Suppressor macrophage treated with lipopolysaccharide for 1 hour (primary cell): ENCODE results near the gene MR1.

Experiments used
- DNase-seq, 3 donors: peaks; one replicate each; pipeline ENCODE4 v3.0.0-alpha.2; 2020 to 2022

MR1 gene

DNA sequence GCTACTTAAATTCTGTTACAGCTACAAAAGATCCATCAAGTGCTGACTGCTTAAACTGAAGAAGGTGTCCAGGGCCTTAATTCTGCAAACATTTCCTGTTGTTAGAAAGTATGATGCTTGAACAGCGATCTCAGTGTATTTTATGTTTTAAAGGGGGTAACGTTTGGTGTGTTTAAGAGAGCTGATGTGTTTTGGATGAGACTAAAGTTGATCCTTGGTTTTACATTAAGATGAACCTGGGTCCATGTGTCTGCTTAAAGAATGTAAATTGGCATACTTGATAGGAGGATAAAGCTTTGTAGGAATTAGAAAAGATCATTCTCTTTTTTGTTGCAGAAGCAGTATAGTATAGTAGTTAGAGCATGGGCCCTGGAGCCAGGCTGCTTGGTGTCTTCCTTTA, 58.3 kb downstream of the MR1 start:
- no peak for DNase-seq

- DNase-seq, result no peak
These were observed 59.2 kb downstream of the MR1 start for GRCh38 chr1:181092883-181093458.

DNA sequence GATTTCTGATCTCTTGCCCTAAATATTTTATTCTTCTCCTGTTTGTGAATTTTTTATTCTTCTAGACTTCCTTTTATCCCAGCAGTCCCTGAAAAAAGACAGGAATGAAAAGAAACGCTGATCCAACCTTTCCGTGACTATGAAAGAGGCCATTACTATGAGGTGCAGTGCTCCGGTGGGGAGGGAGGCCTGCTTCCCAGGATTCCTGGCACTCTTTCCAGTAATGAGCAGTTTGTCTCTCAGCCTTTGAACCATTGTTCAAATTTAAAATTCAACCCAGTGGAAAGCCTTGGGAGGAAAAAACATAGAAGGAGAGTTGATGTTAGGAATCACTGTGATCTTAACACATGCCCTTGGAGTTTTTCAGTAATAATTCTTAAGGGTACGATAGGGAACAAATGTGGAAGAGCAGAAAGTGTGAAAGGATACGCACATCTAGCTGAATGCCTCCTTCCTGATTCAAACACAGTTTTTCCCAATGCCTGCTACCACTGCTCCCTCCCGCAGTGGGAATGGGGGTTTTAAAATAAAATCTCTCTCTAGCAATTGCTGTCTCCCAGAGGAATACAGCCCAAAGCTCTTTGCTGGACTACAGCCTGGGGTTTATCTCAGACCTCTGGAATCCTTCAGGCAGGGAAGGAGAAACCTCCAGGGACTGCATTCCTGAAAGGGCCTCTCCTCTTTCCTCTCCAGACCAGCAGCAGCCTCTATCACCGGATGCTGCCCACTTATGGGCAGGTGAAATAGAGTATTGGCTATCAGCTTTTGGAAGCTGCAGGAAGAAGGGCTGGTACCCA, 60.8 kb downstream of the MR1 start:
- no peak for DNase-seq

DNA sequence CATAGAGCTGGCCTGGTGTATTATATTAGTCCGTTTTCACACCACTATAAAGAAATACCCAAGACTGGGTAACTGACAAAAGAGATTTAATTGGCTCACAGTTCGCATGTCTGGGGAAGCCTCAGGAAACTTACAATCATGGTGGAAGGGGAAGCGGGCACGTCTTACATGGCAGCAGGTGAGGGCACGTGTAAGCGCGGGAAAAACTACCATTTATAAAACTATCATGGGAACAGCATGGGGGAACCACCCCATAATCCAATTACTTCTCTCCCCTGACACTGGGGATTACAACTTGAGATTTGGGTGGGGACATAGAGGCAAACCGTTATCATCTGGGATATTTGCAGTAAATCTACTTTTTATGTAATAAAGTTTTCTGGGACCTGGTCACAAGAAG, 61.5 kb downstream of the MR1 start:
- no peak for DNase-seq

DNA sequence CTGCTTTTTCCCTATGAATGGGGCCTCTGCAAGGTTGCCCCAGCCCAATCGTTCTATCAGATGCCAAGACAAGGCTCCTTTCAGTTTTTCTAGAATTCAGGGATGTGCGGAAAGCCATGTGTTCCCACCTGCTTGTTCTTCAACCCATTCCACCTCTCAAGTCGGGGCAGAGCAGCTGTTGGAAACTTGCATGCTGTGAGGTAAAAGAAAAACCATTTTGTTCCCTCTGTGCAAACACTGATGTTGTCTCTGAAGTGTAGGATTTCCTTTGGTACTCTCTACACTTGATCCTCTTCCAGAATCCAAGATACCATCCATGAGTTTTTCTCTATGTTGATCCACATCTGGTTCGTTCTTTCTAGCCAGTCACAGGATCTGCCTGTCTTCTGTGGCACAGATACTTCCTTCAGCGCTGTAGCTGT, 62.0 kb downstream of the MR1 start:
- DNase-seq, result no peak

- no peak for DNase-seq
These were observed 63.5 kb downstream of the MR1 start for GRCh38 chr1:181097242-181097641.

DNA sequence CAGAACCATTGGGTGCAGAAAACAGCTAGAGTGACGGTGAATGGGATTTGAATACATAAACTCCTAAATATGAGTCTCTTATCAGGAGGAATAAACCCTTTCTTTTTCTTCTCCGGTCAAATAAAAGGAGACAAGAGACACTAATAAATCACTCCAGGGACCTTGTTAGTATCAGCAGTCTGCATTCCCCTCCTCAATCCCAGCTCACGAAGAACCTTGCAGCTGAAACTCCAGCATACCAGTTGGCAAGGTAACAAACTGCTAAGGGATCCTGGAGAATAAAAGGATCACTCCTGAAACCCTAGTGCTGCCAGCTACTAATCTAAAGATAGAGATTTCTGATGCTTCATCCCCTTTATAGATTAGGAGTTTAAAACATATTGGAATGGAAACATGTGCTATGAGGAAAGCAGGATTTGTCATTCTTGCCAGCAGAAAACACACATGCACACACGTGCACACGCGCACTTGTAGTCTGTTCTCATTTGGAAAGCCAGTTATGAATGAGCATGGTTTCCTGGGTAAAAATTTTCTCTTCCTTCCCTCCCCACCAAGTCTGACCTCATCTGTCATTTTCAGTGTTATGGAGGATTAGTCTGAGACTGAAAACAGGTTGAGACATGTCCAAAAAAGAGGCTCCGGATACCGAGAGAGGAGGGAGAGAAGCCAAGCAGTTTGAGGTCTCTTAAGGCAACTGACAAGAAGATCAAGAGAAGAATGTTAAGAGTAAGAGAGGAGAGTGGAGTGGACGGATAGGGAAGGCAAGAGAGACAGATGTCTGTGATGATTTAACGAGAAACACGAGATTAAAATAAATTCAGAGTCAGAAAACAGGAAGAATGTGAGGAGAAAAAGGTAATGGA, 65.6 kb downstream of the MR1 start:
- DNase-seq, result peak; percentile 35 to 39 (median 39)

DNA sequence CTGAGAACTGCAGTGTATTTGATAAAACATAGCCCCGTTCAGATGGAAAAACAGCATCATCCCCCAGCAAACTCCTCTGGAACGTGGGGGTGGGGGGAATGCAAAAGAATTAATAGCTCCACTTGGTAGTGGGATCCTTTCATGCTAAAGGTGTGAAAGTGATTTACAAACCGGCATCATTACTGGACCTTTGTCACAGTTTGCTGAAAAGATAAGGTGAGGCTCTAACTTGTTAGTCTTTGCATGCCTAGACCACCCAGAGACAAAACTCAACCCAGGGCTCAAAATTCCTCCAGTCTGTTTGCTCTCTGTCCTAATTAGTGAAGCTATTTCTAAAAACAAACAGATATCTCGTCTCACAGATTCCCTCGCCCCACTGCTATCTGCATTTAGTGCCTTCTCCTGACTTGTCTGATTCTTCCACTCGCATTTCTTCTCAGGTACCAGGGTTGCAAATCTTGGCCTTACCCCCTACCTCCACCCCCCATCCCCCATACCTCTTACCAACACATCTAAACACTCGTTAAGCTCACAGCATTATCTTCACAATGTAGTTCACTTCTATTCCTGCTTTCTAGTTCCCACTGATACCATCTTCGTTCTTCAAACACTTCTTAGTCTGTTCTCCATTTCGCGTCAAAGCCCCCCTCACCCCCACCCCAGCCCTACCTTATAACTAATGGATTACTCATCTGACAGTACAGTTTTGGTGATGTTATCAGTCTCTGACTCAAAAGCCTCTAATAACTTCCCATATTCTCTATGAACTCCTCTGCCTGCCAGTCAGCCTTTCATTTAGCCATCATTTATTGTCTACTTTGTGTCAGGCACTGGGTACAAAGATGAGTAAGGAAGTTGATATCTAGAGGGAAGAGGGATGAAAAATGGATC, 66.5 kb downstream of the MR1 start:
- DNase-seq, result peak; percentile 43 to 69 (median 66)

- DNase-seq, result no peak
These were observed 67.2 kb downstream of the MR1 start for GRCh38 chr1:181100934-181101333.

GRCh38 chr1:181101581-181102226, 67.9 kb downstream of the MR1 start:
- peak; percentile 58 to 71 (median 63) for DNase-seq

DNA sequence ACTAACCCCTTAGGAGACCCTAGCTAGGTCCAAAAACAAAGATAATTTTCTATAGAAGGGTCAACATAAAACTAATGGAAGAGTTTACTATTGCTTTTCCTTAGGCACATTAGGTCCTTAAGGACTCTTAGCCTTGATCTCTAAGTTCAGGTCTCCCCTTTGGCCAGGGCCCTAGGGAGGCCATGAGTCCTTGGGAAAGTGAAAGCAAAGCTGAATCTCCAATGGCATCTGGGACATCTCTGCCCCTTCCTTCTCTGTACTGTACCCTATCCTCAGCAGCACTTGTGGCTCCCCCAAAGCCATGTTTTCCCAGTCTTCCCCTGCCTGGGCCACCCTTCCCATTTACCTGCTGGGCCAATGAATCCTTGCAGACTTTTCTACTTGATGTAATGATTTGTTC, 69.1 kb downstream of the MR1 start:
- peak in 1 of 3 donors; percentile 49 for DNase-seq

DNA sequence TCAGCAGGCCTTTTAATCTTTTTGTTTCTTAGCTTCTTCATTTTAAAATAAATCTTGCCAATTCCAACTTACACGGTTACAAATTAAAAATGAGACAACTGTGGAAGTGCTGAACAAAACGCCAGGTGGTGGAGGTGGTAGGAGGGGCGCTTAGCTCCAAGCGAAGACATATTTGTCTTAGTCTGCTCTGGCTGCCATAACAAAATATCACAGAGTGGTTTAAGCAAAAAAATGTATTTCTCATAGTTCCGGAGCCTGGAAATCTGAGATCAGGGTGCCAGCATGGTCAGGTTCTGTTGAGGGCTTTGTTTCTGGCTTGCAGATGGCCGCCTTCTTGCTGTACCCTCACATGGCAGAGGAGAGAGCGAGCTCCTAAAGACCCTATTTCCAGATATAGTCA, 69.6 kb downstream of the MR1 start:
- no peak for DNase-seq

- no peak for DNase-seq
These were observed 70.4 kb downstream of the MR1 start for GRCh38 chr1:181104042-181104789.

- peak in 1 of 3 donors; percentile 35 for DNase-seq
These were observed 71.0 kb downstream of the MR1 start for GRCh38 chr1:181104790-181105133.

DNA sequence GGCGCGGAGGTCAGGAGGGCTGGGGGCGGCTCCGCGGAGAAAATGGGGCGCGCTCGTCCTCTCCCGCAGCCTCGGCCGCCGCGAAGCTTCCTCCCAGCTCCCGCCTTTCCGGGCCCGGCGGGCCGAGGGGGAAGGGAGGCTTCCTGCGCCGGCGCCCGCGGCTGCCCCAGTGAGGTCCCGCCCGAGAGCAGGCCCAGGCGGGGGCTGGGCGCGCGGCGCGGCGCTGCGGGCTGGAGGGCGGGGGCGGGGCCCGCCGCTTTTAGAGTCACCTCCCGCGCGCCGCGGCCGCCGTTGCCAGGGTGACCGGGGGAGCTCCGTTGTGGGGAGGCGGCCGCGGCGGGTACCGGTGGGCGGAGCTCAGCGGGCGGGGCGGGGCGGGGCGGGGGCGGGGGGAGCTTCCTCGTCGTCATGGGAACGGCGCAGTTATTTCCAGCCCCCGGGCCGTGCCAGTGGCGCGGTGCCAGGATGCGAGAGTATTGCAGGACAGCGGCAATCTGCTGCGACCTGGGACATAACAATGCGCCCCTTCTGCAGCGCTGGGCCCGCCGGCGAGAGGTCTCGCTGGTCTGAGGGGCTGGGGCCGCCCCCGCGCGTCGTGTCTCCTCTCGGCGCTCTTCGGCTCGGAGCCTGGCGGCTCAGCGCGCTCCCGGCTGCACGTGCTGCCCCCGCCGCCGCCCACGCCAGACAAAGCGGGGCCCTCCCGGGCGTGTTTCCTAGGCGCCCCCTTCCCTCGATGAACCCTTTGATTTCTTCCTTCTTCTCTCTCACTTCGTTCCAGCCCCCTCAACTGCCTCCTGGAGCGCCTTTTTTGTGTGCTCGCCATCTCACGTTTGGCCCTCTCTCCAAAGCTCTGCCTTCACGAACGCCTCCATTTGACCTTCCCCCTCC, 71.6 kb downstream of the MR1 start:
- DNase-seq, result peak; percentile 83 to 95 (median 91)

DNA sequence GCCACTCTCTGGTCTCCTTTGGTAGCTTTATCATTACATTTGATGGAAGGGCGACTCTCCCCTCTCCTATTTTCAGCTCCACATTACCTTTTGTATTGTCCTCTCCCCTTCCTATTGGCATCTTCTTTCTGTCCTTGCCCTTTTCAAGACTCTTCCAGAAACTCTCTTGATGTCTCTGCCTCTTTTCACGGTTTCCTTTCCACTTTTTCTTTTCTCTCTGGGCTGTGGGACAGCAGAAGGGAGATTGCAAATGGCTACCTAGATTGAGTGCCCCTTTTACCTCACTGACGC, 72.2 kb downstream of the MR1 start:
- no peak for DNase-seq

- no peak for DNase-seq
These were observed 72.7 kb downstream of the MR1 start for GRCh38 chr1:181106479-181106878.

- no peak for DNase-seq
These were observed 73.9 kb downstream of the MR1 start for GRCh38 chr1:181107711-181108110.

DNA sequence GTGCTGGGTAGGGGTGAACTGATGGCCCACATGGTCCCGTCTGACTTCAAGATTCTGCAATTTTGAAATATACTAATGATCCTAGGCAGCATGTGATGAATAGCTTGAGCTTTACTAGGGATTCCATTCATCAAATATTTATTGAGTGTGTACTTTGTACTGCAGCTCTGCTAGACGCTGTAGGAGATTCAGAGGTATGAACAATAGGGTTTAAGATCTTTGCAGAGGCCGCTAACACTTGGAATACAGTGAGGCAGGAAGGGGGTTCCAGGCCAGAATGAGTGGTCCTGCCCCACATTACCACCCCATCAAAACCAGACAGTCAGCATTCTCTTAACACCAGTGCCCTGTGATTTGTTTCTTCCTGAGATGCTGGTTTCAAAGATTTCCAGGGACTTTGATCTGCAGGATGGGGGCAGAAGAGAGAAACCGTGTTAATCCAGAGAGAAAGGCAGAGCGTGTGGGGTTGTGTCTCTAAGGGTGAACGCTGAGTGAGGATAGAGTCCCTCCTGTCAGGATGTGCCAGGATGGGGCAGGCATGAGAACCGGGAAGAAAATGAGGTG, 74.6 kb downstream of the MR1 start:
- no peak for DNase-seq

- DNase-seq, result no peak
These were observed 76.2 kb downstream of the MR1 start for GRCh38 chr1:181110013-181110412.
